ENCODE measurements around the gene FRMD4A.
A peak's percentile ranks its signal among the peaks of the same experiment; 100 is the strongest.
"Not testable (repeated sequence)": the region's sequence is repeated elsewhere in the genome, so short reads cannot be mapped to it uniquely, and the experiment has no call there.

The FRMD4A gene

GRCh38 chr10:13788320-13788600 lies 542.5 kb downstream of the FRMD4A start:
- no peak for DNase-seq (ENCODE audit: low read depth)

GRCh38 chr10:13787015-13787421 lies 543.7 kb downstream of the FRMD4A start:
- no peak for DNase-seq (ENCODE audit: low read depth)

DNA sequence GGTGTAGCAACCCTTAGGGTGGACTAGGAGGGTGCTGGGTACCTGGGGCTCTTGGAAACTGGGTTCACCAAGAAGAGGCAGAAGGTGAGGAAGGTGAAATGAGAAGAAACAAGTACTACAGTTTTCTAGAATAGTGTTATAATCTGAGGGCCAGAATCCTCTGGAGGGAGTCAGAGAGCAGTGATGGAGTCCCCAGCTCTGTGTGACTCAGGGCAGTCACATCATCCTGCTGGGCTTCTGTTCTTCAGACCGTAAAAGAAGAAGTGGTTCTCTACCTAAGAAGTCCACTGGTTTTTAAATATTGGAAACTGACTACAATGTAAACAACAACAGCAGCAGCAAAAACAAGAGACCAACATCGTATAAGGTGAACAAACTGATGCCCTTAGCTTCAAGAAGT lies 546.7 kb downstream of the FRMD4A start:
- DNase-seq (ENCODE audit: low read depth) = no peak

DNA sequence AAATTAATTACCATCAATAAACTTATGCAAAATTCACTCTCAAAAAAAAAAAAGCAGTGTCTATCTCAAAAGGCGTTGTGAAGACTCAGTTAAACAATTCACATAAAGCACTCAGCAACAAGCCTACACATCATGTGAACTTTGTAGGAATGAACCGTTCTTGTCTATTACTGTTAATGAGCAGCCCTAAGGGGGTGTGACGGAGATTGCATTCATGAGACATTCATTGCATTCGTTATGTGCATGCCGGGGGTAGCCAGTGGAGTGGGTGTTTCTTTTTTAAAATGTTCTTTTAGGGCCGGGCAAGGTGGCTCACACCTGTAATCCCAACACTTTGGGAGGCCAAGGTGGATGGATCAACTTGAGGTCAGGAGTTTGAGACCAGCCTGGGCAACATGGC lies 551.0 kb downstream of the FRMD4A start:
- DNase-seq (ENCODE audit: low read depth) = no peak

- not testable (repeated sequence) for DNase-seq (ENCODE audit: low read depth)
Observed at GRCh38 chr10:13778693-13778960, 552.1 kb downstream of the FRMD4A start.

- DNase-seq (ENCODE audit: low read depth) = no peak
Observed at GRCh38 chr10:13776861-13777311, 553.8 kb downstream of the FRMD4A start.

- DNase-seq (ENCODE audit: low read depth) = peak; percentile 53
Observed at GRCh38 chr10:13775786-13776775, 554.6 kb downstream of the FRMD4A start.

DNA sequence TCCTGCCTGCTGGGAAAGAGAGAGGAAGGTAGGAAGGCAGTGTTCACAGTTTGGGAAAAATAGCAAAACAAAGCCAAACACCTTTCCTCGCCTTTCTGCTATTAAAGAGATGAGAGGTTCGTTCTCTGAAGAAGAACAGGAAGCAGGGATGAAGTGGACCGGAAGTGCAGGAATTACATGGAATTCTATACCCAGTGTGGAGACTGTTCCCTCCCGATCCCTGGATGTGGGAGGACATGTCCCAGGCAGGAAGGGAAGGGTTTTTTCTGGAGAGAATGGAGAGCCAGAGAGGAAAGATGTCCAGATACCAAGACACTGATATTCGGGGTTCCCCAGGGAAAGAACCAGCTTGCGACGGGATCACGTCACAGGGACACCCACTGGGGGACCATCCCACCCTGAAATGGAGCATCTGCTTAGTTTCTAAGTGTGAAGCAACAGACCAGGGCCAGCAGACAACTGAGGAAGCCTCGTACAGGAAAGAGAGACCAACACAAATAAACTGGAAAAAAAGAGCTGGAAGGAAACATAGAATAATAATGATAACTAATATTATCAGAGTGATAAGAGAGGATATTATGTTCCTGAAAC lies 556.3 kb downstream of the FRMD4A start:
- DNase-seq (ENCODE audit: low read depth) = no peak

DNA sequence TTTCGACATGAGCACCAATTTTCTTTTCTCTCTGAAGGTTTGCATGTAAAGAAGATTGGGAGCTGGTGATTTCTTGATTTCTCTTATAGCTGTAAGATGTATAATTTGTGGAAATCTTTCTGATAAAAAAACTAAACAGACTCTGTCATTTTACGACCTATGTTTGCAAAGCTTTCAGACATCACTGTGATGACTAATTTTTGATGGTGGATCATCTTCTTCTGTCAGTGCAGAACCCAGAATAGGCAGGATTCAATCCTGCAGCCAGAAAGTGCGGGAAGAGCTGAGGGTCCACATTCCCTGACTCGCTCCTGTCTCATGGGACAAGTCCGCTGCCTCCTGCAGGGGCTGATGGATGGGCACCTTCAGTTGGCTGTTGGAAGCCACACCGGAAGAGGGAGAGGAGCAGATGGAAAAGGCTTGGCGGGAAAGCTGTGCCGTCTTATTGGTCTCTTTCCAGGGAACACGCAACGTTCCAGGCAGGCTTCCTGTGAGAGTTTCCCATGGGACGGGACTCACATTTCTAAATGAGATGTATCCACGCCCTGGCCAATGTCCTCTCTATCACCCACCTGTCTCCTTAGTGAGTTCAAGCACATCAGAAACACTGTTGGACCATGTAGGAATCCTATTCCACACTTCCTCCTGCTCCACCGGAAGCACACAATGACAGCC lies 557.1 kb downstream of the FRMD4A start:
- DNase-seq (ENCODE audit: low read depth) = no peak

GRCh38 chr10:13773043-13773442 lies 557.7 kb downstream of the FRMD4A start:
- DNase-seq (ENCODE audit: low read depth) = no peak

- no peak for DNase-seq (ENCODE audit: low read depth)
Observed at GRCh38 chr10:13771992-13772391, 558.7 kb downstream of the FRMD4A start.

- DNase-seq (ENCODE audit: low read depth) = no peak
Observed at GRCh38 chr10:13770760-13771493, 559.8 kb downstream of the FRMD4A start.

DNA sequence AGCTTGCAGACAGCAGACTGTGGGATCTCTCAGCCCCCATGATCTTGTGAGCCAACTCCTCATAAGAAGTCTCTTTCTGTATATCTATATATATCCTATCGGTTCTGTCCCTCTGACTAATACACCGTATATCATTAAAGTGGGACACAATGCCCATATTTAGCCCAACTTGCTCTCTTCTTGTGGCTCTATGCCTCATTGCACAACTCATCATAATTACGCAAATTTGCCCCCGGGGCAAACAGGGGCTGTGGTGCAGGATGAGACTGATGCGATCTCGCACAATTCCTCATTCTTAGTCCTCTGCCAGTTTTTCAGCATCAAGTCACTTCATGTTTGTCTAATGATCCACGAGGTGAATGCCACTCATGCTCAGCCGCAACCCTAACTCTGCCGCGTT lies 560.8 kb downstream of the FRMD4A start:
- DNase-seq (ENCODE audit: low read depth) = no peak

DNA sequence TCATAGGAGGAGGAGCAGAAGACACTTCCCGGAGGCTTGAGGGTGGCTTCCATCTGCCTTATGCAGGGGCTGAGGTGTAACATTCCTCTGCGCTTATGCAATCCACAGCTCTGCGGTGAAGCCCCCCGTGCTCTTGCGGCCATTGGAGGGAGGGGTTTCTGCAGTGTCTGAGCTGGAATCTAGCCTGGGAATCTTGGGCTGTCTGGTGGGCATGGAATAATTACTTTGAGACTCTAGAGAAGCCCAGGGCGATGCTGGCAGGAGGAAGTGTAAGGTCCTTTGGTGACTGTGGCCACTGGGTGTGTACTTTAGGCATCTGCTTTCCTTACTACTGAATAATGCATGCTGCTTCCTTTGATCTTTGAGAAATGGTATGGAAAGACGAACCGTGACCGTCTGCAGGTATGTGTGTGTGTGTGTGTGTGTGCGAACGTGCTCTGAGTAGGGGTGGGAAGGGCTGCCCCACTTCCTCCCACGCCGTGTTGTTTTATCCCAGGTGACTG lies 563.0 kb downstream of the FRMD4A start:
- DNase-seq (ENCODE audit: low read depth) = no peak

DNA sequence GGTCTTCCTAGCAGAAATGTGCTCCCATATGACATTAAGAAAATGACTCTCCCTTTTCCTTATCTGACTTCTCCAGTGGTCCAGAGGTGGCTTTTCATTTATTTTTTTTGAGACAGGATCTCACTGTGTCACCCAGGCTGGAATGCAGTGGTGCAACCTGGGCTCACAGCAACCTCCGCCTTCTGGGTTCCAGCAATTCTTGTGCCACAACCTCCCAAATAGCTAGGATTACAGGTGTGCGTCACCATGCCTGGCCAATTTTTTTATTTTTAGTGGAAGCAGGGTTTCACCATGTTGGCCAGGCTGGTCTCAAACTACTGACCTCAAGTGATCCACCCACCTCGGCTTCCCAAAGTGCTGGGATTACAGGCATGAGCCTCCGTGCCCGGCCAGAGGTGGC lies 563.6 kb downstream of the FRMD4A start:
- not testable (repeated sequence) for DNase-seq (ENCODE audit: low read depth)

GRCh38 chr10:13765641-13766341 lies 564.9 kb downstream of the FRMD4A start:
- no peak for DNase-seq (ENCODE audit: low read depth)

GRCh38 chr10:13761490-13762091 lies 569.1 kb downstream of the FRMD4A start:
- no peak for DNase-seq (ENCODE audit: low read depth)

- DNase-seq (ENCODE audit: low read depth) = no peak
Observed at GRCh38 chr10:13759168-13759567, 571.6 kb downstream of the FRMD4A start.

- no peak for DNase-seq (ENCODE audit: low read depth)
Observed at GRCh38 chr10:13758756-13759155, 572.0 kb downstream of the FRMD4A start.

GRCh38 chr10:13758312-13758711 lies 572.4 kb downstream of the FRMD4A start:
- no peak for DNase-seq (ENCODE audit: low read depth)

GRCh38 chr10:13754277-13754676 lies 576.4 kb downstream of the FRMD4A start:
- no peak for DNase-seq (ENCODE audit: low read depth)
